Fibroblast of gingiva (primary cell): ENCODE measurements around the gene ATR.
"Not testable (repeated sequence)": the region's sequence is repeated elsewhere in the genome, so short reads cannot be mapped to it uniquely, and the experiment has no call there.

Experiments
- DNase-seq: peaks from one replicate; pipeline ENCODE4 v3.0.0-alpha.2; 2011; ENCODE audit warnings: low read depth

Gene ATR

GRCh38 chr3:142595141-142595540, 16.6 kb upstream of the ATR start:
- no peak for DNase-seq

GRCh38 chr3:142592268-142592667, 13.7 kb upstream of the ATR start:
- DNase-seq, result not testable (repeated sequence)

DNA sequence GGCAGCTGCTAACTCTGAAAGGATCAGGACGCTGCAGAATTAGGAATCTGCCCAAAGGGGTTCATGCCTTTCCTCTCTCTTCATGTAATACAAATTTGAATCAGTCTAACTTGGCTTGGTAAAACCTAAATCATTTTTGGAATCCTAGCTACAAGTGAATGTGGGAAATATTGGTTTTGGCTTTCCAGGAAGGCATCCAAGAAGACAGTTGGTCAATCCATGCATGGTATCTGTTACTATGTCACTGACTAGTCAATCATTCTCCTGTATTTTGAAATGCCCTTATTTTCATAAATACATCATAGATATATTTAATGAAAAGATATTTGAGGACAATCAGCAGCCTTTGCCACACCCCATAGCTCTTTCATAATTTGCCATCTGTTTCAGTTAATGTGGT, 10.2 kb upstream of the ATR start:
- peak; percentile 65 for DNase-seq

GRCh38 chr3:142586803-142587406, 8.4 kb upstream of the ATR start:
- DNase-seq, result peak; percentile 81

- DNase-seq, result not testable (repeated sequence)
Observed at GRCh38 chr3:142581070-142581469, 2.5 kb upstream of the ATR start.

DNA sequence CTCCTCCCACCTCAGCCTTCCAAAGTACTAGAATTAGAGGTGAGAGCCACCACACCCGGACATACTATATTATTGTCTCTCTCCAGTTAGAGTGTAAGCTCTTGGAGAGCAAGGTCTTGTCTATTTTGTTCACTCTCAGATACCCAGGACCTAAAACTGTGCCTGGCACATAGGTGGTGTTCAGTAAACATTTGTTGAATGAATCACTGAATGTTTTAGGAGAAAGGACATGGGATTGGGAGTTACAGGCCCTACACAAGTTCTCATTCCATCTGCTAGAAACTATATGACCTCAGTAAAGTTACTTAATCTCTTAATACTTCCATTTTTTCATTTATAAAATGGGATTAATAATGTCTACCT, 1.5 kb upstream of the ATR start:
- DNase-seq, result no peak

GRCh38 chr3:142577696-142578328, 721 bp downstream of the ATR start:
- DNase-seq, result peak; percentile 11

- no peak for DNase-seq
Observed at GRCh38 chr3:142576792-142577191, 1.7 kb downstream of the ATR start.

DNA sequence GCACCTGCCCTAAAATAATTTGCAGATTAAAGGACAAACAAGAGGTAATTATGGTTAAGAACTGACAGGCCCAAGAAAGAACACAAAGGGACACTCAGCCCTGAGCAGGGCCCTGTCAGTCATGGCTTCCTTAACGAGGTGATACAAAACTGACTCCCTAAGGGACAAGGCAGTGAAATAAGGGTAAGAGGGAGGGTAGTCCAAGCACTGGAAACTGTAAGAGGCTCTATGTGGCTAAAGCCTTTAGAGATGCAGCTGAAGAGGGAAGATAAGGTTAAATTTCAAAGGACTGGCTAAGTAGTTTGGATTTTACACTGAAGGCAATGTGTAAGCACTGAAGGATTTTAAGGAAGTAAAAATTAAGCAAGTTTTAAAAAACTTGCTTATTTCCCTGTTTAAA, 3.9 kb downstream of the ATR start:
- no peak for DNase-seq

- not testable (repeated sequence) for DNase-seq
Observed at GRCh38 chr3:142574223-142574622, 4.3 kb downstream of the ATR start.

DNA sequence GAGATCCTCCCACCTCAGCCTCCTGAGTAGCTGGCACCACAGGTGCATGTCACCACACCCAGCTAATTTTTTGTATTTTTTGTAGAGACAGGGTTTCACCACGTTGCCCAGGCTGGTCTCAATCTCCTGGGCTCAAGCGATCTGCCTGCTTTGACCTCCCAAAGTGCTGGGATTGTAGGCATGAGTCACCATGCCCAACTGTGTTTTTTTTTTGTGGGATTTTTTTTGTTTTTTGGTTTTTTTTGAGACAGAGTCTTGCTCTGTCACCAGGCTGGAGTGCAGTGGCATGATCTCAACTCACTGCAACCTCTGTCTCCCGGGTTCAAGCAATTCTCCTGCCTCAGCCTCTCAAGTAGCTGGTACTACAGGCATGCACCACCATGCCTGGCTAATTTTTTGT, 9.1 kb downstream of the ATR start:
- DNase-seq, result not testable (repeated sequence)

- DNase-seq, result no peak
Observed at GRCh38 chr3:142568393-142569017, 10.0 kb downstream of the ATR start.

- DNase-seq, result no peak
Observed at GRCh38 chr3:142566096-142566495, 12.4 kb downstream of the ATR start.

DNA sequence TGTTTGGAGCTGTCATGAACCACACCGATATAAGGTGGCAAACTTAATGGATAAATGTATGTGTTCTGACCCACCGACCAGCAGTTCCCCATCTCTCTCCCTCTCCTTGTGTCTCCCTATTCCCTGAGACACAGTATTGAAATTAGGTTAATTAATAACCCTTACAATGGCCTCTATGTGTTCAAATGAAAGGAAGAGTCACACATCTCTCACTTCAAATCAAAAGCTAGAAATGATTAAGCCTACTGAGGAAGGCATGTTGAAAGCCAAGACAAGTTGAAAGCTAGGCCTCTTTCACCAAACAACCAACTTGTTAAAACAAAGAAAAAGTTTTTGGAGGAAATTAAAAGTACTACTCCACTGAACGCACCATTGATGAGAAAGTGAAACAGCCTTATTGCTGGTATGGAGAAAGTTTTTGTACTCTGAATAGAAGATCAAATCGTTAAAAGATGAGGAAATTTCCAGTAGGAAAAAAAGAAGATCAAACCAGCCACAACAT, 15.0 kb downstream of the ATR start:
- no peak for DNase-seq

DNA sequence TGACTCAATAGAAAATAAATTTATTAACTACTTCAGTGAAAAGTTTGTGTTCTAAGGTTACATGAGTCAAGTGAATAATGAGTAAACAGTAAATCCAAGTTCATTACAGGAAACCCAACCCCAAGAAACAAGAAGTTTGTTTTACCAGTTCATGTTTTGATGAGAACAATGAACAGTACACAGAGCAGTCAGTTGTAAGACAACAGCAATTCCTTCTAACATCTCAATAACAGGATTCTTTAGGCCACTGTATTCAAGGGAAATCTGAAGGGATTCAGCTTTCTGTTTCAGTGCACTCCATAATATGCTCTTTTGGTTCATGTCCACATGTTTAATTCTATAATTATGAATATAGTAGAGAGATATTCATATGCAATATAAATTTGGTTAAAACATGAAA, 18.4 kb downstream of the ATR start:
- no peak for DNase-seq

DNA sequence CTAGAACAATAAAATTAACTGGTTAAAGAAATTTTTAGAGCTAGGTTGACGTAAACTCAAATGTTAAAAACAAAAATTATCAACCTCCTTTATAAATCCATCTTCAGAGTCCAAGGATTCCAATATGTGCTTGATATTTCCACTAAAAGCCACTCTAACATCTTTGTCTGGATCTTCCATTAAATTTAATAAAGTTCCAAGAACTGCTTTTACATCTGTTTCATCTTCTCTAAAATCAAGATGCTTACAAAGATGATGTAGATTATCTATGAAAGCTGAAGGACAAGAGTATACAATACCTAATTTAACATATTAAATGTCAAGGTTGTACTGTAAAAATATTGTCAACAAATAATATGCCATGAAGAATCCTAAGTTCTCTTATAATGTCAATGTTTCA, 24.8 kb downstream of the ATR start:
- no peak for DNase-seq

GRCh38 chr3:142552579-142552978, 26.0 kb downstream of the ATR start:
- not testable (repeated sequence) for DNase-seq

DNA sequence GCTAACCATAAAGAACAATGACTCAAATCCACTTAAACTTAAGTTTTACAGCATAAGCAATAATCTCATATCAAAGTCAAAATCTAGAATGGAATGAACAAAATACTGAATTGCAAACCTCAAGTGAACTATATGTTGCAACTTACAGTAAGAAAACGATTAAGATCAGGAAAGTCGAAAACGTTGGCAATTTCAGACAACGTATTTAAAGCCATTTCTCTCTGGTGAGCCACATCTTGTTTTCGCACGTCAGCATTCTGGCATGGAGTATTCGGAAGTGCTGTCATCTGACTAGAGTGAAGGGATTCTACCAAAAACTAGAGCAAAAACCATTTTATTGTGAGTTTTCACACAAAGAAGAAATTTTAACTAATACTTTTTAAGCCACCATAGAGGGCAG, 28.5 kb downstream of the ATR start:
- DNase-seq, result no peak

GRCh38 chr3:142543307-142543706, 35.2 kb downstream of the ATR start:
- DNase-seq, result no peak

- no peak for DNase-seq
Observed at GRCh38 chr3:142542054-142542453, 36.5 kb downstream of the ATR start.

GRCh38 chr3:142536519-142536918, 42.0 kb downstream of the ATR start:
- no peak for DNase-seq

GRCh38 chr3:142534543-142534942, 44.0 kb downstream of the ATR start:
- no peak for DNase-seq

GRCh38 chr3:142530296-142530695, 48.2 kb downstream of the ATR start:
- no peak for DNase-seq
